Measurements from ENCODE around the gene GLRX3.

GRCh38 chr10:130146042-130146441, 9.9 kb downstream of the GLRX3 start:
- TF ChIP-seq CTCF (IDR thresholded peaks at IDR 0.05 in 4 of 5, conservative IDR thresholded peaks at IDR 0.05 in 1 of 5) (no peak), POLR2A (IDR thresholded peaks at IDR 0.05) (no peak)

Data from gastrocnemius medialis (tissue), 4 donors.